ENCODE data around the gene DHX38.

The DHX38 gene

GRCh38 chr16:72084445-72084844, 9.2 kb upstream of the DHX38 start:
- no peak for DNase-seq

- DNase-seq, result no peak
Measured at GRCh38 chr16:72085002-72085401, 8.6 kb upstream of the DHX38 start.

- no peak for DNase-seq
Measured at GRCh38 chr16:72091217-72091616, 2.4 kb upstream of the DHX38 start.

GRCh38 chr16:72092832-72093447, 707 bp upstream of the DHX38 start:
- DNase-seq, result peak in 1 of 2 experiments; percentile 29

- DNase-seq, result no peak
Measured at GRCh38 chr16:72094266-72094610, 591 bp downstream of the DHX38 start.

- DNase-seq, result no peak
Measured at GRCh38 chr16:72098936-72099335, 5.3 kb downstream of the DHX38 start.

DNA sequence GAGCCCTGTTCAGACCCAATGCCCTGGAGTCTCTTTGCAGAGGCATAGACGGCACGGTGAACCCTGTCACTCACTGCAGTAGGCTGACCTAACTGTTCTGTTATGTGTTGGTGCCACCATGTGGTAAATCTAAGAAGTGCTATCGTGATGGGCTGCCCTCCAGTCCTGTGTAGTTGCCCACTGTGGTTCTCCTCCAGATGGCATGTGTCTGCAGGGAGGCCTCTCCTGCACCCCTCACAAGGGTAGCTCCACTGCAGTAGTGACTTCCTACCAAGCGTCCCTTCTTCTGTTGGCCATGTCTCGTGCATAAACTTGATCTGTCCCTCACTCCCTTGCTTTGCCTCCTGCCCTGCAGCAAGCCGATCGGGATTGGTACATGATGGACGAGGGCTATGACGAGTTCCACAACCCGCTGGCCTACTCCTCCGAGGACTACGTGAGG, 5.8 kb downstream of the DHX38 start:
- peak; percentile 3 to 21 for DNase-seq

- no peak for DNase-seq
Measured at GRCh38 chr16:72101195-72101594, 7.5 kb downstream of the DHX38 start.

DNA sequence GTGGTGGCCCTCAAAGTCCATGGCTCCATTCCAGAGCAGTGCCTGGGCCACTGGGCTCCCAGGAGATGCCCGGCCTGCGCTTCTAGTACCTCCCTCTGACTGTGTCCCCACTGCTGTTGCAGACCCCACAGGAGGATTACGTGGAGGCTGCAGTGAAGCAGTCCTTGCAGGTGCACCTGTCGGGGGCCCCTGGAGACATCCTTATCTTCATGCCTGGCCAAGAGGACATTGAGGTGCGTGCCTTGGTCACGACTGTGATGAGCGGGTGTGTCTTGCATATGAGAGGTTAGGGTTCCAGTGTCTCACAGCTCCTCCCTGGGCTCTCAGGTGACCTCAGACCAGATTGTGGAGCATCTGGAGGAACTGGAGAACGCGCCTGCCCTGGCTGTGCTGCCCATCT, 11.3 kb downstream of the DHX38 start:
- DNase-seq, result no peak

DNA sequence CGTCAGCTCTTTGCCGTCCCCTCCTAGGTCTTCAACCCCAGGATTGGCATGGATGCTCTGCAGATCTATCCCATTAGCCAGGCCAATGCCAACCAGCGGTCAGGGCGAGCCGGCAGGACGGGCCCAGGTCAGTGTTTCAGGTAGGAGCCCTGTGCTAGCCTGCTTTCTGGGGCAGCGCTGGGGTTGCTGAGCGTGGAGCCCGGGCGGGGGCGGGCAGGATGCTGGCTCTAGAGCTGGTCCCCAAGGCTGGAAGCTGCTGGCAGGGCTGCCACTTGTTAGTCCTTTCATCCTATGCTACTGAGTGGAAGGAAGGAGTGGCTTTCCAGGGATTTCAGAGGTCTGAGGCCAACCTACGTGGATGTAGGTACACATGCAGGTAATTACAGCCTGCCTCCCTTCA, 12.3 kb downstream of the DHX38 start:
- no peak for DNase-seq

DNA sequence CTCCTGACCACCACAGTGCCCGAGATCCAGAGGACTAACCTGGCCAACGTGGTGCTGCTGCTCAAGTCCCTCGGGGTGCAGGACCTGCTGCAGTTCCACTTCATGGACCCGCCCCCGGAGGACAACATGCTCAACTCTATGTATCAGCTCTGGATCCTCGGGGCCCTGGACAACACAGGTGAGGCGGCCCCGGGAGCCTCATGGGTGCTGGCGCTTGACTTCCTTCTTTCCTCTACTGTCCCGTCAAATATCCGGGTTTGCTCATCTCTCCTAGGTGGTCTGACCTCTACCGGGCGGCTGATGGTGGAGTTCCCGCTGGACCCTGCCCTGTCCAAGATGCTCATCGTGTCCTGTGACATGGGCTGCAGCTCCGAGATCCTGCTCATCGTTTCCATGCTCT, 13.7 kb downstream of the DHX38 start:
- DNase-seq, result no peak

DNA sequence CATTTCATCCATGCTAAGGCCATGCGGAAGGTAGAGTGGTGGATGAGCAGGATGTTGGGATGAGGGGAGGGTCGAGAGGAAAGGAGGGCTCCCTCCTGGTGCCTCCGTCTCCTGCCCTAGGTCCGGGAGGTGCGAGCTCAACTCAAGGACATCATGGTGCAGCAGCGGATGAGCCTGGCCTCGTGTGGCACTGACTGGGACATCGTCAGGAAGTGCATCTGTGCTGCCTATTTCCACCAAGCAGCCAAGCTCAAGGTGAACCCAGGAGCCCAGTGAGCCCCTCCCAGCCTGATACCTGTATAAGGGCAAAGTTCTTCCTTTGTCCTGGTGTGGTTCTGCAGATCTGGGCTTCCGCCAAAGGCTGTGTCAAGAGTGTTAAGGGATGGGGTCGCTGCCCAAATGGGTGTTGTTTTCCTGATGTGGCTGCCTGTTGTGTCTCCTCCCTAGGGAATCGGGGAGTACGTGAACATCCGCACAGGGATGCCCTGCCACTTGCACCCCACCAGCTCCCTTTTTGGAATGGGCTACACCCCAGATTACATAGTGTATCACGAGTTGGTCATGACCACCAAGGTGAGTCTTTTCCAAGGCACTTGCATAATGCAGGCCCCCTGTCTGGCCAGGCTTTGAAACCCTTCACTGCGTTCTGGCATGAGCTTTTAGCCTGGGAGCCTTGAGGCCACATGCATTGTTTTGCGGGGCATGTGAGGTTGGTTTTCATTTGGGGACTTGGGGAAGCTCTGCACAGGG, 14.9 kb downstream of the DHX38 start:
- DNase-seq, result no peak

DNA sequence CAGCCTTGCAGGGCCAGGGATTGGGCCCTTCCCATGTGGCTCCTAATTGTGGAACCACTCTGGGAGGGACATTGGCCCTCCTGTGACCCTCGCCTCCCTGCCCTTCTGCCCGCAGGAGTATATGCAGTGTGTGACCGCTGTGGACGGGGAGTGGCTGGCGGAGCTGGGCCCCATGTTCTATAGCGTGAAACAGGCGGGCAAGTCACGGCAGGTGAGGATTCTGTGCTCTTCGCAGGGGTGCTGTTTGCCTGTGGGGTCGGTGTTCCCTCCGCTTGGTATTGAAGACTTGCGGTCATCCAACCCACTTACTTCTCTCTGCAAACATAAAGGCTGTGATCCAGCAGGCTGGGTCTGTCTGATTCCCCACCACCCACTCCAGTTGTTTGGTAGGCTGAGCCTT, 15.7 kb downstream of the DHX38 start:
- no peak for DNase-seq

GRCh38 chr16:72109966-72110530, 16.4 kb downstream of the DHX38 start:
- no peak for DNase-seq

- DNase-seq, result no peak
Measured at GRCh38 chr16:72110662-72111615, 17.3 kb downstream of the DHX38 start.

DNA sequence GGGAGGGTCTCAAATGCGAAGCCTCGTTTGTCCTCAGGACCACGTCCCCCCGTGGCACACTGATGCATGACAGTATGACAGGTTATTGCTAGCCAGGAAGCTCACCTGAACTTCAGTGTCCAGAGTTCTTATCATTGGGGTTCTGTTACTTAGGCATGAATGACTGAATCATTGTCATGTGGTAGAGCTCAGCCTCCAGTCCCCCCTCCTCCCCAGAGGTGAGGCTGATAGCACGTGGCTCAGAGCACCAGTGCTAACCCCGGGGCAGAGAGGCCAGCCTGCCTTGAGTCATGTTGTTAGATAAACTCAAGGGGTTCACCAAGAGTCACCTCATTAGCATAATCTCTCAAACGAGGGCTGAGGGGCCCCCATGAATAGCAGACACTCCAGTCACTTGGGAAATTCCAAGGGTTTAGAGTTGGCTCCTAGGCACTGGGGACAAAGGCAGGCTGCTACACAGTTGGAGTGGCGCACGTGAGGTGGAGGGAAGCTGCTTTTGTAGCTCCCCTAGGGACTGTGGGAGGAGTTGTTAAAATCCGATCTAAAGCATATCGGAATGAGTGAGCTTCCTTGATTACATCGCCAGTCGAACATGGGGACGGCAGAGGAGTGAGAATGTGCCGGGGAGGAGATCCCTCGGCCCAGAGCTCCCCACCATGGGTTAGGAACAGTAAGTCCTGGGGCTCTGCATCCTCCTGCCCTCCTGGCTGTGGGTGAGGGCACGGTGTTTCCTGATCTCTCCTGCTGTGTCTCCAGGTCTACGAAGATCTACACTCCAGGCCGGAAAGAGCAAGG, 18.2 kb downstream of the DHX38 start:
- no peak for DNase-seq

GRCh38 chr16:72112452-72112792, 18.8 kb downstream of the DHX38 start:
- no peak for DNase-seq

- DNase-seq, result no peak
Measured at GRCh38 chr16:72112906-72113615, 19.4 kb downstream of the DHX38 start.

GRCh38 chr16:72113616-72113945, 19.9 kb downstream of the DHX38 start:
- no peak for DNase-seq

DNA sequence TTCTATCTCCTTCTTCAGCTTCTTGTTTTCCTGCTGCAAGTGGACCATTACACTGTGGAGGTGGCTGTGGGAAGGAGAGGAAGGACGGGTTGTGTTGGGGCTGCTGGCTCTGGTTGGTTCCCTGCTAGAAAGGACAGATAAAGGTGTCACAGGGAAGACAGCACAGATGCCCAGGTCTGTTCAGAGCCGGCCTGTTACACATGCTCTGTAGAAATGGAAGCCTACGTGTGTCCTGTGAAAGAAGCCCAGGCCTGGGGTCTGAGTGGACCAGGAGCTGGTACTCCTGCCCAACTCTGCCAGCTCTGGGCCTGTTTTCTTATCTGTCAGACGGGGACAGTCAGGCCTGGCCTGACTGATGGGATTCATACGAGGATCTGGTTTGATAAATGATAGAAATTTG, 26.4 kb downstream of the DHX38 start:
- DNase-seq, result no peak

DNA sequence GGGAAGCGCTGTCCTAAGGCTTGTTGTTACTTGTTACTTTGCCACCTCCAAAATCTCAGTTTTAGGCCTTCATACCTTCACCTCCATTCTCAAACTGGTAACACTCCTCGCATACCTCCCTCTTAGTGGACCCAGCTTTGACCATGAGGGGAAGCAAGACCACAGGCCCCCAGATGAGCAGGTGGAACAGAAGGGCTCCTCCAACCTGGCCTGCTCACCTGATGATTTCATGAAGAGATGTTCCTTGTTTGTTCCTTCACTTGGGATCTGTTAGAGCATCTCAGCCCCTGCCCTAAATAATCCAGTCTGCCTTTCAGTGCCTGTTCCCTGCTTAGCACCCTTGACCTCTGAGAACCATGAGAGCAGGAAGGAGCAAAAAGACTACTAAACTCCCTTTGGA, 28.7 kb downstream of the DHX38 start:
- no peak for DNase-seq

DNA sequence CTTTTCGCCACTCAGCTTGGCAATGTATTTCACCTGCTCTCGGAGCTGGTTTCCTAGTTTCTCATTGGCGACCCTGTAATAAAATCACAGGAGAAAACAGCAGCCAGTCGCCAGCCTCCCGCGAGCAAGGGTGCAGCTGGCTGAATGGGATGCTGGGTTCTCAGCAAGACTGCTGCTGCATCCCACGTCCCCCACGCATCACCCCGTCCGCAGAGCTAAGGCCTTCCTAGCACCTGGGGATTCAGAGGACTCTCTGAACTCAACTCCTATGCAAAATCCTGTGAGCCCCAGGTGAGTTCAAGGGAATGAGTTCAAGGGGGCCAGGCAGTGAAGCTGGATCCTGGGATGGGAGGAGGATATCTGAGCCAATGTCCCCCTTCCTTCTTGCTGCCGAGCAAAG, 29.3 kb downstream of the DHX38 start:
- no peak for DNase-seq

Data from NCI-H446 (cell line).